Measurements from ENCODE around the gene DNAH10. TPM values are rescaled to one million over a fixed set of nuclear protein-coding genes. Genes with fewer than 3 reads are reported as not detected.

Gene DNAH10
- total RNA-seq, 1 experiment from 2014 or later = not detected

DNA sequence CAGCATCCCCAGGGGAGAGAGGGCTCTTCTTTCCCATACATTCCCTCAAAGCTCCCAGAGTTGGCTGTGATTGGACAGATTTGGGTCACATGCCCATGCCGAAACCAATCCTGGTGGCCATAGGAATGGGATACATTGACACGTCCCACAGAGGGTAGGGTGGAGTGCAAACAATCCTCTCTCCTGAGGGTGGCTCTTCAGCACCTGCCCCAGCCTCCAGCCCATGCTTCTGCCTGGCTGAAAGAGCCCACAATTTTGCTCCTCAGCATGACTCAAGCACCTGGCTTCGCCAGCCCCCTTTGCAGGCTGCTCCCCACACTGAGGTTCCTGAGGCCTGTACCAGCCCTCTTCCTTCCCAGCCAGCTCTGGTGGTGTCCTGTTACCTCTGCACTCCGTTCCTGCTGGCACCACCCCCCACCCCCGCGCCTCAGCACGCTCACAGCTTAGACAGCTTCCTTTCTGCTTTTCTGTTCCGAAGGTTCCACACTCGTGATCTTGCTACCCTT is 138.8 kb downstream of the DNAH10 start:
- CTCF ChIA-PET = no interaction called here

DNA sequence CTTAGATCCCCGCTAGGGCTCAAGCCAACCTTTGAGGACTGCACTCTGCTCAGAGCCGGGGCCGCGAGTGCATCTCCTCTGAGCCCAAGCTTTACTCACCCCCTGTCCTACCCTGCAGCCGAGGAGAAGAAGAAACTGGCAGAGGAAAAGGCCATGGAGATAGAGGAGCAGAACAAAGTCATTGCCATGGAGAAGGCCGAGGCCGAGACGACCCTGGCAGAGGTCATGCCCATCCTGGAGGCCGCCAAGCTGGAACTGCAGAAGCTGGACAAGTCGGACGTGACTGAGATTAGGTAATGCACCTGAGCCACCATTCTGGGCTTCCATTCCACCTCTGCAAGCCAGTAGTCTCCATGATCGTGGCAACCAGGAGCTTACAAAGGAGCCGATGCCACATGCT is 140.7 kb downstream of the DNAH10 start:
- CTCF ChIA-PET = no interaction called here
- no peaks in the 10 kb centered on the region for H4K20me1 ChIP-seq (ENCODE audit: insufficient read depth)
- H3K27ac ChIP-seq = no peak overlapping the region
- peaks cover 82% of the 10 kb centered on the region for H3K27me3 ChIP-seq (ENCODE audit: insufficient read depth, low read depth)
- H3K4me3 ChIP-seq = no peak overlapping the region
- H3K9me2 ChIP-seq (ENCODE audit: insufficient read depth) = no peaks in the 10 kb centered on the region
- H3K36me3 ChIP-seq (ENCODE audit: low read depth) = no peaks in the 10 kb centered on the region
- DNase-seq = no peak
- H3K4me1 ChIP-seq (replicated peaks; ENCODE audit: insufficient read depth) = no peaks in the 10 kb centered on the region
- POLR2A ChIA-PET (ENCODE audit: unreplicated experiment) = no interaction called here
- BruUV-seq (replicated peaks) = no TSS peak
- no peaks in the 10 kb centered on the region for H3K79me2 ChIP-seq (ENCODE audit: low read depth)
- no peaks in the 10 kb centered on the region for H3F3A ChIP-seq (ENCODE audit: insufficient read depth, low read depth)
- intact Hi-C loops (cut with micrococcal nuclease; ENCODE audit: unreplicated experiment) = no loop called here
- H2AFZ ChIP-seq = no peak overlapping the region
- H3K4me2 ChIP-seq = no peak overlapping the region
- no peak for TF ChIP-seq CTCF (conservative IDR thresholded peaks at IDR 0.05)
- no peak for TF ChIP-seq EZH2 (IDR thresholded peaks at IDR 0.05; ENCODE audit: low read depth)
- no peaks in the 10 kb centered on the region for H3K9me3 ChIP-seq (ENCODE audit: insufficient read depth, low read depth)

More for the DNA sequence above, 138.8 kb downstream of the DNAH10 start:
- Histone ChIP-seq H3K9me3 (ENCODE audit: insufficient read depth, low read depth) (no peaks in the 10 kb centered on the region), H3K27me3 (ENCODE audit: insufficient read depth, low read depth) (peaks cover 88% of the 10 kb centered on the region), H3K27ac (no peak overlapping the region), H3K36me3 (ENCODE audit: low read depth) (no peaks in the 10 kb centered on the region), H2AFZ (no peak overlapping the region), H3F3A (ENCODE audit: insufficient read depth, low read depth) (no peaks in the 10 kb centered on the region), H3K9me2 (ENCODE audit: insufficient read depth) (no peaks in the 10 kb centered on the region), H3K4me1 (replicated peaks; ENCODE audit: insufficient read depth) (no peaks in the 10 kb centered on the region), H3K4me2 (no peak overlapping the region), H3K79me2 (ENCODE audit: low read depth) (no peaks in the 10 kb centered on the region), H4K20me1 (ENCODE audit: insufficient read depth) (no peaks in the 10 kb centered on the region), H3K4me3 (no peak overlapping the region)
- BruUV-seq (replicated peaks) = no TSS peak
- POLR2A ChIA-PET (ENCODE audit: unreplicated experiment) = no interaction called here
- TF ChIP-seq EZH2 (IDR thresholded peaks at IDR 0.05; ENCODE audit: low read depth) = no peak
- TF ChIP-seq CTCF (conservative IDR thresholded peaks at IDR 0.05) = no peak
- intact Hi-C loops (cut with micrococcal nuclease; ENCODE audit: unreplicated experiment) = no loop called here
- no peak for DNase-seq

GRCh38 chr12:123903301-123904065 is 141.4 kb downstream of the DNAH10 start:
- intact Hi-C loops (cut with micrococcal nuclease; ENCODE audit: unreplicated experiment) = loop anchor here (2.0 kb wide), 1 partner anchor 69 kb away; the partner anchor contains the start of genes CCDC92 and ZNF664
- BruUV-seq (replicated peaks) = no TSS peak
- no peaks in the 10 kb centered on the region for H3K36me3 ChIP-seq (ENCODE audit: low read depth)
- ChIA-PET CTCF (no interaction called here), POLR2A (ENCODE audit: unreplicated experiment) (no interaction called here)
- H3K4me1 ChIP-seq (replicated peaks; ENCODE audit: insufficient read depth) = no peaks in the 10 kb centered on the region
- DNase-seq = no peak
- H3K4me3 ChIP-seq = no peak overlapping the region
- no peaks in the 10 kb centered on the region for H4K20me1 ChIP-seq (ENCODE audit: insufficient read depth)
- TF ChIP-seq EZH2 (IDR thresholded peaks at IDR 0.05; ENCODE audit: low read depth) (no peak), CTCF (conservative IDR thresholded peaks at IDR 0.05) (no peak)
- H3K4me2 ChIP-seq = no peak overlapping the region
- H2AFZ ChIP-seq = no peak overlapping the region
- H3K27ac ChIP-seq = no peak overlapping the region
- H3K9me2 ChIP-seq (ENCODE audit: insufficient read depth) = no peaks in the 10 kb centered on the region
- H3K79me2 ChIP-seq (ENCODE audit: low read depth) = no peaks in the 10 kb centered on the region
- H3K9me3 ChIP-seq (ENCODE audit: insufficient read depth, low read depth) = no peaks in the 10 kb centered on the region
- H3F3A ChIP-seq (ENCODE audit: insufficient read depth, low read depth) = no peaks in the 10 kb centered on the region
- H3K27me3 ChIP-seq (ENCODE audit: insufficient read depth, low read depth) = peaks cover 77% of the 10 kb centered on the region
